GM04503 (cell line): ENCODE data around the gene QRICH2.
A peak's percentile ranks its signal among the peaks of the same experiment; 100 is the strongest.
"Not testable (repeated sequence)": the region's sequence is repeated elsewhere in the genome, so short reads cannot be mapped to it uniquely, and the experiment has no call there.

Experiments used
- DNase-seq: peaks from one replicate; pipeline ENCODE4 v3.0.0-alpha.2; 2012; ENCODE audit warnings: low read depth

The QRICH2 gene

DNA sequence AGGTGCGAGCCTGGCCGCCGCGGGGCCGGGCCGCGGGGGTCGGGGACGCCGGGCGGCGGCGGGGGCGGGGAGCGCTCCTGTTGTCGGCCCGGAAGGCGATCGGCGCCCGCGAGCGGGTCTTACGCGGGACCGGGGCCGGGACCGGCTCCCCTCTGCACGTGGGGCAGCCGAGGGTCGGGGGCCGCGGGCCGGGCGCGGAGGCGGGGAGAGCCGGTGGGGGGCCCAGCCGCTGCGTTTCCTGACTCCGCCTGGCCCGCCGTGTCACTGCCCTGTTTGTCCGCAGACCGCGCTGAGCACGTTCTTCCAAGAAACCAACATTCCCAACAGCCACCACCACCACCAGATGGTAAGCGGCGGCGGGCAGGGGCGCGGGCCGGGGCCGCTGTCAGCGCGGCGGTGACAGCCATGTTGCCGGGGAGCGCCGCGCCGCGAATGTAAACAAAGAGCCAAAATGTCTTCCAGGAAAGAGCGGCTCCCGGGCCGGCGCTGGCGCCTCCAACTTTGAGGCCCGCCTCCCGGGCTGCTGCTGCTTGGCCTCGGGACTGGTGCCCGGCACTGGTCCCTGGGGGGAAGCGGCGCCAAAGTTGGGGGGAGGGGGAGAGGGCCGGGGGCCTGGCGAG is 42.3 kb downstream of the QRICH2 start:
- DNase-seq = no peak

- DNase-seq = peak; percentile 99
Observed at GRCh38 chr17:76264755-76265623, 43.1 kb downstream of the QRICH2 start, which contains the start of gene UBALD2. Gene UBALD2, plus strand, starts transcription at chr17:76265348. Its CDS starts 158 bp downstream, at chr17:76265506.

DNA sequence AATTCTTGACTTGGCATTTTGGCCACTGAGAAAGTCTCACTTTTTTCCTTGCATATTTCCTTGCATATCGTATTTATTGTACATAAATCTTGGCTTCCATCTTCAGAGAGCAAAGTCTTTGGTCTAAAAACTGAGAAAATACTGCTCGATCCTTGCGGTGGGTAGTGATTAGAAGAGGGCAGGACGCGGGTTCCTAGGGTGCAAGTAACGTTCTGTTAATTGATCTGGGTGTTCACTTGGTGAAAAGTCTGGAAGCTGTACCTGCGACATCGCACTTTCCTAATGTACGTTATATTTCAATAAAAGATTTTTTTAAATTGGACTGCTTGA is 43.7 kb downstream of the QRICH2 start:
- no peak for DNase-seq

DNA sequence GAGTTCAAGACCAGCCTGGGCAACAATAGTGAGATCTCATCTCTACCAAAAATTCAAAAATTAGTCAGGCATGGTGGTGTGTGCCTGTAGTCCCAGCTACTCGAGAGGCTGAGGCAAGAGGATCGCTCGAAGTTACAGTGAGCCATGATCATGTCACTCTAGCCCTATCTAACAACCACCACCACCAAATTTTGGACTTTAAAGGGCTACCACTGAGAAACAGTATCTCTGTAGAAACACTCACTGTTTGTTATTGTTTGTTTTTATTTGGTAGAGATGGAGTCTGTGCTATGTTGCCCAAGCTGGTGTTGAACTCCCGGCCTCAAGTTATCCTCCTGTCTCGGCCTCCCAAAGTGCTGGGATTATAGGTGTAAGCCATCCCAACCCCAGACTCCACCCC is 44.2 kb downstream of the QRICH2 start:
- DNase-seq = no peak

- DNase-seq = no peak
Observed at GRCh38 chr17:76262732-76263344, 45.2 kb downstream of the QRICH2 start.

DNA sequence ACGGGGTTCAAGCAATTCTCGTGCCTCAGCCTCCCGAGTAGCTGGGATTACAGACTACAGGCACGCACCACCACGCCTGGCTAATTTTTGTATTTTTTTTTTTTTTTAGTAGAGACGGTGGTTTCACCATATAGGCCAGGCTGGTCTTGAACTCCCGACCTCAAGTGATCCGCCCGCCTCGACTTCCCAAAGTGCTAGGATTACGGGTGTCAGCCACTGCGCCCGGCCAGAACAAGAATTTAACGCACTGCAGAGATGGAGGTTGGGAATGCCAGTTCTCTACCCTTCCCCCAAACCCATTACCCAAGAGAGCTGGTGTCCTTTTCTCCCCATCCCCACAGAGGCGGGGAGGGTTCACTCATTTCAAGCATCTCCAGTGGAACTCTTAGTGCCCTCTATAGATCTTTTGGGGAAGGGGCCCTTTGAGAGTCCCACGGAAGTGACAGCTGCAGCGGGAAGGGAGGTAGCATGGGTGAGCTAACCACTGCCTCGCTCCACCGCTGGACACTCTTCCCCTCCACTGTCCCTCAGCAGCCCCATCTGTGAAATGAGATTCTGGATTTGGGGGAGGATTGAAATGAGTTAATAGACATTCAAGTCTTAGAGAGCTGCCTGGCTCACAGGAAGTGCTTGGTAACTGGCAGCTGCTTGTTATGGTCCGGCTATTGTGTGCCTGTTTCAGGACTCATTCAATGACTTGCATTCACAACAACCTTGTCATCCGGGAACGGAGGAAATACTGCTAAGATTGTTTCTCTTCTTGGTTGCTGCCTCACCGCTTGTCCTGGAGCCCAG is 46.5 kb downstream of the QRICH2 start:
- no peak for DNase-seq

- no peak for DNase-seq
Observed at GRCh38 chr17:76260669-76261068, 47.4 kb downstream of the QRICH2 start.

GRCh38 chr17:76260220-76260619 is 47.9 kb downstream of the QRICH2 start:
- no peak for DNase-seq

- DNase-seq = not testable (repeated sequence)
Observed at GRCh38 chr17:76256430-76257050, 51.5 kb downstream of the QRICH2 start.

DNA sequence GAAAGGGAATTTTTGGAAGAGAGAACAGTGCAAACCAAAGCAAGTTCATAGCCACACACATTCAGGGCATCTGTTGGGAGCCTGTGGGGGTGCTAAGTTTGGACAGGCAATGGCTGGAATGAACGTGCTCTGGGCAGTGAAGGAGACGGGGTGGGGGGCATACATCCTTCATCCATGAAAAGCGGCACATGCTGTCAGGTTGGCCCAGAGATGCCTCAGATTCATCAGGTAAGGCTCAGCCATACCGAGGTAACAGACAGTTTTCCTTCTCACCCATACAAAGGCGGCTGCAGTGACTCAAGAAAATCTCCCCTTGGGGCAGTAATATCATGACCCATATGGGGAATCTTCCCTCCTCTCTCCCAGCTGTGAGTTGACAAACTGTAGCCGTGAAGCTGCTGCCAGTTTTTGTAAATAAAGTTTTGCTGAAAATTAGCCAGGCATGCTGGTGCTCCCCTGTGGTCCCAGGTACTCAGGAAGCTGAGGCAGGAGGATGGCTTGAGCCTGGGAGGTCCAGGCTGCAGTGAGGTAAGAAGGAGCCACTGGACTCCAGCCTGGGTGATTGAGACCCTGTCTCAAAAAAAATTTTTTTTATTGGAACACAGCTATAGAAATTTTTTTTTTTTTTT is 52.2 kb downstream of the QRICH2 start:
- no peak for DNase-seq

GRCh38 chr17:76254275-76254674 is 53.8 kb downstream of the QRICH2 start:
- no peak for DNase-seq

DNA sequence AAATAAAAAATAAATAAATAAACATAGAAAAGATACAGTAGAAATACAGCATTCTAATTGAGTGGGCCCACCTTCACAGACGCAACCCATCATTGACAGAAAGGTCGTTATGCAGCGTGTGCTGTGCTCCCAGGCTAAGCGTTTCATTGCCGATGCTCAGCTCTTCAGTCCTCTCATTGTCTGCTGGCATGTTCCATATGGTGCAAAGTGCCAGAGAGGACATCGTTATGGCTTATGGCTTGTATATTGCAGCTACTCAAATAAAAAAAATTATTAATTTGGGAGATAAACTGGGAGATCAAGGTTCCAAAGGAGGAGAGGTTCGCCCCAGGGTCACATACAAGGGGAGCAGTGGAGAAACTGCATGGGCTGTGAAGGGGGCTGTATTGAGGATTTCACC is 54.2 kb downstream of the QRICH2 start:
- no peak for DNase-seq

DNA sequence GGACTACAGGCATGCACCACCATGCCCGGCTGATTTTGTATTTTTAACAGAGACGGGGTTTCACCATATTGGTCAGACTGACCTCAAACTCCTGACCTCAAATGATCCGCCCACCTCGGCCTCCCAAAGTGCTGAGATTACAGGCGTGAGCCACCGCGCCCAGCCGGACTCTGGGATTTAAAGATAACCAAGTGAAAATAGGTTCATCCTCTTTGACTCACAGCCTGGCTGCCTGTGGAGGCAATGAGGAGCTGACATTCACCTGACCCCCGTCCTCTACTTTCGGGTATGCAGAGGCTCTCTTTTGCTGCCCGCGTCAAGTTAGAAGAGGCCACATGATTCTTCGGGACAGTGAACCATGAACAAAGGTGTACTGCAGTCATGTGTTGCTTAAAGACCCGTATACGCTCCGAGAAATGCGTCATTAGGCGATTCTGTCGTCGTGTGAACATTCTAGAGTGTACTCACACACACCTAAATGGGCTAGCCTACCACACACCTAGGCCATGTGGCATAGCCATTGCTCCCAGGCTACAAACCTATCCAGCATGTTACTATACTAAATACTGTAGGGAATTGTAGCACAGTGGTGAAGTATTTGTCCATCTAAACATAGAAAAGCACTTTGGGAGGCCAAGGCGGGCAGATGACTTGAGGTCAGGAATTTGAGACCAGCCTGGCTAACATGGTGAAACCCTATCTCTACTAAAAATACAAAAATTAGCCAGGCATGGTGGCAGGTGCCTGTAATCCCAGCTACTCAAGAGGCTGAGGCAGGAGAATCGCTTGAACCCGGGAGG is 54.9 kb downstream of the QRICH2 start:
- DNase-seq = not testable (repeated sequence)

DNA sequence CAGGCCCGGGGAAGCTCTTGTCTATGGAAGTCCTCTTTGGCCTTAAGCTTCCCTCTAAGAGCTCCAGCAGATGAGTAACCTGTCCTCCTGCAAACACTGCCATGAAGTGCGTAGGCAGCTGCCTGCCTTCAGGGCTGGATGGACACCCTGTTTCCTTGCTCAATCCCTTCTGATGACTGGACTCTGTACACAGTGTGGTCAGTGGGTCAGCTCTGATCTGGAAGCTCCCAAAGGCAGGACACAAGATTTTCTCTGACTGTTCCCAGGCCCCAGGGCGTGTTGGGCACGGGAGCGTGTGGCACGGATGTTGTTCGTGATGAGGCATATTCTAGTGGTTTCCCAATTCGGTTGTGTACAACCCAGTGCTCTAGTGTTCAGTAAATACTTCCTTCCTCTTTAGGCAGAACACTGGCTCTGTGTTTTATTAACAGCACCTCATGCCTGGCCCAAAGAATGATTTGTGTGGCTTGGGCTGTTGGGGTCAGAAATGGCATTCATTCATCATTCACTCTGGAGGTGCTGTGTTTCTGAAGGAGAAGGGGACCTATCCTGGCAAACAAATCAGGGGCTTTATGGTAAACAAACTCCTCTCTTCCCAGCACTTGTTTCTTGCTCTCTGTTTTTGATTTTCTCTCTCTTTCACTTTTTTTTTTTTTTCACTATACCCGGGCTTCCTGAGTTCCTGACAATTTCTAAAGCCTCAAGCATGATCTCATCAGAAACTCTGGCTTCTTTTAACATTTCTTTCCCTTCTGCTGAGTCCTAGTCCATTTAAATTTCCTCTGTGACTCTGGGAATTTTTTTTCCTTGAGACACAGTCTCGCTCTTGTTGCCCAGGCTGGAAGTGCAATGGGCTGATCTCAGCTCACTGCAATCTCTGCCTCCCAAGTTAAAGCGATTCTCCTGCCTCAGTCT is 55.8 kb downstream of the QRICH2 start:
- peak; percentile 95 for DNase-seq

GRCh38 chr17:76251478-76252039 is 56.5 kb downstream of the QRICH2 start:
- DNase-seq = no peak

DNA sequence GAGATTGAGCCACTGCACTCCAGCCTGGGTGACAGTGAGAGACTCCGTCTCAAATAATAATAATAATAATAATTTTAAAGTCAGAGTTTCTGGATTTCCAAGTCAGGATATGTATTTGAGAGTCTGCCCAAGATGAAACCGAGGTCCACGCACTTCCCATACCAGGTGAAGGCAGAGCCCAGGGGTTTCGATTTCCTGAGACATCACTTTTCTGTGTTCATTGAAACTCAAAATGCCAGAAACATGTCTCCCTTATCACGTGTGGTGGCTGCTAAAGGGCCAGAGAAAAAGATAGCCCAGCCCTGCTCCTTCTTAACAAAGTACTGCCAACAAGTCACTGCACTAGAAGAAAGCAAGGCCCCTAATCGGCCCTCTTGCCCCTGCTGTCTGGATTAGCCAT is 57.9 kb downstream of the QRICH2 start:
- DNase-seq = no peak

- no peak for DNase-seq
Observed at GRCh38 chr17:76248013-76248782, 59.9 kb downstream of the QRICH2 start.

GRCh38 chr17:76247304-76247703 is 60.8 kb downstream of the QRICH2 start:
- no peak for DNase-seq
